Fibroblast of the aortic adventitia (primary cell): ENCODE measurements around the gene NHS. TPM values are rescaled to one million over a fixed set of nuclear protein-coding genes. Genes with fewer than 3 reads are reported as not detected.

Experiments used
- DNase-seq: peaks from one replicate; pipeline ENCODE4 v3.0.0-alpha.2; 2010; ENCODE audit warnings: low read depth
- H3K4me3 ChIP-seq: 2 replicates; pipeline ENCODE4 v1.5.1; 2011; ENCODE audit warnings: low read depth, mild to moderate bottlenecking, control low read depth, low read length, moderate library complexity
- total RNA-seq: library from RNA; depleted of rRNA; stranded (reverse); fragments of >200 nt; gene quantifications from 2 replicates; pipeline ENCODE4 v1.2.3, GENCODE V29; 2012; ENCODE audit warnings: low replicate concordance
- TF ChIP-seq, protein P1 (sequence below): IDR thresholded peaks from 2 replicates; pipeline ENCODE4 v1.5.1; 2011; ENCODE audit warnings: mild to moderate bottlenecking, low read length, control low read depth, inconsistent platforms; ENCODE audit not compliant: insufficient read depth

The NHS gene
- 1.6 and 11.6 TPM in 2 replicates for total RNA-seq

DNA sequence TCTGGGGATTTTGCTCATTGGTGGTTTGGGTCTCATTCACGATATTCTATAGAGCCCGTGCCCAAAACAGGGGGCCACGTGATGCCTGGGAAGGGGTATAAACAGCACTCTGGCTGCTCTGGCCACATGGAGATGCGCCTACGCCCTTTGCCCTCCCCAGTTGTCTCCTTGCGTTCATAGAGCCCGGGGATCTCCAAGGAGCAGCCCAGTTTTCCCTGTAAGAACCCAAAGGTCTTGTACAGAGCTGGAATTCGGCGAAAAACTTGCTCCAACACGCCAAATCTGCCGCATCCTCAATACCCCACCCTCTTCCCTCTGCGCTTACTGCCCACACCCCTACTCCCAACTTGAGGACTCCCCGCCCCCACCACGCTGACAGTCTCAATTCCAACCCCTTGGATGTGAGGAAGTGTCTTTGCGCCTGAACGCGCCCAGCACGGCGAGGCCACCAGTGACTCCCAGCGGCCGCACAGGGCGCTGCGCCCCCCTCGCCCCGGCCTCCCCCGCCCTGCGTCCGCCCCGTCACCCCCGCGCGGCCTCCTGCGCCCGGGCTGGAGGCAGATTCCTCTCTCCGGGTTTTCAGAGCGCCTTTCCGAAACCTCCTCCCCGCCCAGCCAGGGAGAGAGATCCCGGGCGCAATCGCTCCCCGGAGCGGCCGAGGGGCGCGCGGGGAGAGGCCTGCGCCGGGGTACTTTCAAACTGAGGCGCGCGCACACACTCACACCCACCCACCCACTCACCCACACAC is at the start of gene NHS:
NHS (plus strand) TSS at position 582 of the 748 bp plus-strand sequence. CDS start 558 bp downstream, outside the sequence.
- peak; percentile 72 for DNase-seq
- TF ChIP-seq, protein P1, sequence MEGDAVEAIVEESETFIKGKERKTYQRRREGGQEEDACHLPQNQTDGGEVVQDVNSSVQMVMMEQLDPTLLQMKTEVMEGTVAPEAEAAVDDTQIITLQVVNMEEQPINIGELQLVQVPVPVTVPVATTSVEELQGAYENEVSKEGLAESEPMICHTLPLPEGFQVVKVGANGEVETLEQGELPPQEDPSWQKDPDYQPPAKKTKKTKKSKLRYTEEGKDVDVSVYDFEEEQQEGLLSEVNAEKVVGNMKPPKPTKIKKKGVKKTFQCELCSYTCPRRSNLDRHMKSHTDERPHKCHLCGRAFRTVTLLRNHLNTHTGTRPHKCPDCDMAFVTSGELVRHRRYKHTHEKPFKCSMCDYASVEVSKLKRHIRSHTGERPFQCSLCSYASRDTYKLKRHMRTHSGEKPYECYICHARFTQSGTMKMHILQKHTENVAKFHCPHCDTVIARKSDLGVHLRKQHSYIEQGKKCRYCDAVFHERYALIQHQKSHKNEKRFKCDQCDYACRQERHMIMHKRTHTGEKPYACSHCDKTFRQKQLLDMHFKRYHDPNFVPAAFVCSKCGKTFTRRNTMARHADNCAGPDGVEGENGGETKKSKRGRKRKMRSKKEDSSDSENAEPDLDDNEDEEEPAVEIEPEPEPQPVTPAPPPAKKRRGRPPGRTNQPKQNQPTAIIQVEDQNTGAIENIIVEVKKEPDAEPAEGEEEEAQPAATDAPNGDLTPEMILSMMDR, result peak; percentile 47
- H3K4me3 ChIP-seq, result peak within 1 kb of the TSS; percentile 78

DNA sequence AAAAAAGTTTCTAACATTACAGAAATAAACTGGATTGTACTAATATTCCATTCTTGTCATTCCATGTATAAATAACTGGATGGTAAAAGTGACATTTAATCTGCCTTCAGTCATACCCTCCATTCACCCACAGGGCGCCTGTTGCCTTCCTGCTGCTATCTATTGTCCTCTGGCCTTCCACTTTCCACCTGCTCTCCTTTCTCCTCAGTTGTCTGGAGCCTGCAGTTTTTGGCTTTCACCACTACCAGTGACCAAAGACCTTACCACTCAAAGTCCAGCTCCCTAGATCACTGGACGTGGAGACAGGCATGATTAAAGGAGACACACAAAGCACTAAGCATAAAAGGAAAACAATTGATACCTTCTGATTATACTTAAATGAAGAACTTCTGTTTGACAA is 46.2 kb upstream of the NHS start:
- H3K4me3 ChIP-seq, result no peak overlapping the region
- no peak for DNase-seq
- TF ChIP-seq, protein P1, result no peak

DNA sequence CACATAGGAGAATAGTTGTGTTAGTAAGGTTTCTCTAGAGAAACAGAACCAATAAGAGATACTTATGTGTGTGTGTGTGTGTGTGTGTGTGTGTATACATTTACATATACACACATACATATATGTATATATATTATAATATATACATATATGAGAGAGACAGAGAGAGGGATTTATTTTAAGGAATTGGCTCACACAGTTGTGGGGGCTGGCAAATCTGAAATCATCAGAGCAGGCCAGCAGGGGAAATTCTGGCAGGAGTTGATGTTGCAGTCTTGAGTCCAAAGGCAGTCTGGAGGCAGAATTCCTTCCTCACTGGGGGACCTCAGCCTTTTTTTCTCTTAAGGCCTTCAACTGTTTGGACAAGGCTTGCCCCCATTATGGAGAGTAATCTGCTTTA is 38.6 kb upstream of the NHS start:
- no peak overlapping the region for H3K4me3 ChIP-seq
- TF ChIP-seq, protein P1, result no peak
- DNase-seq, result no peak

DNA sequence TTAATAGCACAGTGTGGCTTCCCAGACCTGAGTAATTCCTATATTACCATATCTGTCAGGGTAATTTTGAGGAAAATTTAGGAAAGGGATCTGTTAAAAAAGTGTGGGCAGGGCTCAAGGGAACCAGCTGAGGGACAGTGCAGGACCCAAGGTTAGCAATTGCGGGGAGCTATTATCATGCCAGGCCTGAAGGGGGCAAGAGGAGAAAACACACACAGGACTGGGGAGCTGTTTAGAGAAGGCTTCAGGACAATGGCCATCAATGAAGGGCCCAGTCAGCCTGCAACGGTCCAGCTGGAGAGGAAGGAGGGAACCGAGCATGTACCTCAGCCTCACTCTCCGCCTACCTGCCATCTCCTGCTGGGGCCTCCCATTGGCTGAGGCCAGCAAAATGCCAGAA is 19.0 kb upstream of the NHS start:
- no peak overlapping the region for H3K4me3 ChIP-seq
- DNase-seq, result no peak
- TF ChIP-seq, protein P1, result no peak

DNA sequence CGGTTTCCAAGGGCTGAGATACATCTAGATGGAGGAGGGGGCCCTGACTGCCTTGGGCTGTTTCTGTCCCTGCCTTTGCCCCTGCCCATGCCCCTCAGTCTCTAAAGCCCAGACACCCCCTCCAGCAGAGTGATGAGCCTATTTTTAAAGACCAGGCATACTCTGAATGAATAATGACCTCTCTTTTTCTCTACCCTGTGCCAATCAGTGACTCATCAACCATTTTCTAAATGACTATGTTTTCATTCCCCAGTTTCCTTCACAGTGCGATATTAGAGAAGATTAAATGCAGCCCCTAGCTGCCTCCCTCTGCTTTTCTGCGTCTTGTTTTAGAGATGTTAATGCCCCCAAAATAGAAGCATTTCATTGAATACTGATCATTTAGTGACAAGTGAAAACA is 15.5 kb upstream of the NHS start:
- H3K4me3 ChIP-seq, result no peak overlapping the region
- DNase-seq, result peak; percentile 41
- TF ChIP-seq, protein P1, result no peak

DNA sequence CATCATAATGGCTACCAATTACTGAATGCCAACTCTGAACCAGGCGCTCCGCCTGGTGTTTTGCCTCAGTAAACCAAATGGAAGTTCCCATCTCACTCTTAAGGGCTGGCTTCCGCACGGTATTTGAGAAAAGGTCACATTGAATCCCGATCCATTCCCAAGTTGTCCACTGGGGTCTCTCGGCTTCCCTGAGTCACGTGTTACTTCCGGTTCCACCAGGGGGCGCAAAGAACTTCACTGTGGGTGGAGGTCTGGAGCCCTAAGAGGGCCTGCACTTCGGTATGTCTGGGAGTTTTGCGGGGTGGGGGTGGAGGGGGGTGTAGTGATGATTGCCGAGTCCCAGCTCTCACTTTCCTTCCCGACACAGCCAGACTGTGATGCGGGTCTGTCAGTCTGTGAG is 13.4 kb upstream of the NHS start:
- no peak for DNase-seq
- no peak overlapping the region for H3K4me3 ChIP-seq
- TF ChIP-seq, protein P1, result no peak
